ENCODE data around the gene MAPT.
"Not testable (repeated sequence)": the region's sequence is repeated elsewhere in the genome, so short reads cannot be mapped to it uniquely, and the experiment has no call there.

MAPT gene

GRCh38 chr17:46003907-46004748 lies 109.8 kb downstream of the MAPT start:
- no peaks in the 10 kb centered on the region for H3K4me1 ChIP-seq (ENCODE audit: low read length)
- H3K27ac ChIP-seq (ENCODE audit: low read length): no peak overlapping the region
- no peaks in the 10 kb centered on the region for H3K36me3 ChIP-seq (replicated peaks; ENCODE audit: insufficient read depth, low read length)
- no peaks in the 10 kb centered on the region for H3K9me2 ChIP-seq (replicated peaks; ENCODE audit: insufficient read depth, low read length)
- H3F3A ChIP-seq (ENCODE audit: insufficient read depth, low read length): no peaks in the 10 kb centered on the region
- no peak overlapping the region for H3K4me2 ChIP-seq (ENCODE audit: low read depth, low read length)
- no peaks in the 10 kb centered on the region for H3K27me3 ChIP-seq (replicated peaks; ENCODE audit: insufficient read depth, low read length)
- no peak for TF ChIP-seq EZH2phosphoT487 (IDR thresholded peaks at IDR 0.05; ENCODE audit: low read length)
- no peak for TF ChIP-seq CTCF (IDR thresholded peaks at IDR 0.05; ENCODE audit: low read length)
- TF ChIP-seq EZH2 (optimal IDR thresholded peaks at IDR 0.05; ENCODE audit: low read depth, low read length): no peak
- H3K9me3 ChIP-seq (replicated peaks; ENCODE audit: insufficient read depth, low read length): no peaks in the 10 kb centered on the region
- H3K79me2 ChIP-seq (ENCODE audit: low read length): no peaks in the 10 kb centered on the region
- H3K9ac ChIP-seq (ENCODE audit: low read length): no peak overlapping the region
- no peak for DNase-seq
- no peak overlapping the region for H3K4me3 ChIP-seq (ENCODE audit: low read length)
- H4K20me1 ChIP-seq (ENCODE audit: insufficient read depth, low read length): no peaks in the 10 kb centered on the region
- H2AFZ ChIP-seq (ENCODE audit: low read length): no peak overlapping the region

- not testable (repeated sequence) for H3K9me2 ChIP-seq (replicated peaks; ENCODE audit: insufficient read depth, low read length); H3F3A ChIP-seq (ENCODE audit: insufficient read depth, low read length); H3K9ac ChIP-seq (ENCODE audit: low read length); H3K9me3 ChIP-seq (replicated peaks; ENCODE audit: insufficient read depth, low read length); H3K4me3 ChIP-seq (ENCODE audit: low read length); H3K4me2 ChIP-seq (ENCODE audit: low read depth, low read length); H2AFZ ChIP-seq (ENCODE audit: low read length); H3K79me2 ChIP-seq (ENCODE audit: low read length); H3K27ac ChIP-seq (ENCODE audit: low read length); H3K4me1 ChIP-seq (ENCODE audit: low read length); DNase-seq; H3K27me3 ChIP-seq (replicated peaks; ENCODE audit: insufficient read depth, low read length); H4K20me1 ChIP-seq (ENCODE audit: insufficient read depth, low read length); H3K36me3 ChIP-seq (replicated peaks; ENCODE audit: insufficient read depth, low read length)
Observed at GRCh38 chr17:46006082-46006481, 111.7 kb downstream of the MAPT start.

GRCh38 chr17:46007461-46007965 lies 113.2 kb downstream of the MAPT start:
- H3K4me3 ChIP-seq (ENCODE audit: low read length): no peak overlapping the region
- TF ChIP-seq CTCF (IDR thresholded peaks at IDR 0.05; ENCODE audit: low read length) (no peak), EZH2phosphoT487 (IDR thresholded peaks at IDR 0.05; ENCODE audit: low read length) (no peak), EZH2 (optimal IDR thresholded peaks at IDR 0.05; ENCODE audit: low read depth, low read length) (no peak)

GRCh38 chr17:46008591-46008990 lies 114.2 kb downstream of the MAPT start:
- Histone ChIP-seq H3K79me2 (ENCODE audit: low read length) (no peaks in the 10 kb centered on the region), H3K4me3 (ENCODE audit: low read length) (no peak overlapping the region), H3K9me3 (replicated peaks; ENCODE audit: insufficient read depth, low read length) (no peaks in the 10 kb centered on the region), H3F3A (ENCODE audit: insufficient read depth, low read length) (no peaks in the 10 kb centered on the region), H3K4me1 (ENCODE audit: low read length) (no peaks in the 10 kb centered on the region), H3K27ac (ENCODE audit: low read length) (no peak overlapping the region), H4K20me1 (ENCODE audit: insufficient read depth, low read length) (no peaks in the 10 kb centered on the region), H2AFZ (ENCODE audit: low read length) (no peak overlapping the region), H3K36me3 (replicated peaks; ENCODE audit: insufficient read depth, low read length) (no peaks in the 10 kb centered on the region), H3K4me2 (ENCODE audit: low read depth, low read length) (no peak overlapping the region), H3K27me3 (replicated peaks; ENCODE audit: insufficient read depth, low read length) (no peaks in the 10 kb centered on the region), H3K9ac (ENCODE audit: low read length) (no peak overlapping the region), H3K9me2 (replicated peaks; ENCODE audit: insufficient read depth, low read length) (no peaks in the 10 kb centered on the region)
- DNase-seq: no peak
- TF ChIP-seq EZH2phosphoT487 (IDR thresholded peaks at IDR 0.05; ENCODE audit: low read length) (no peak), EZH2 (optimal IDR thresholded peaks at IDR 0.05; ENCODE audit: low read depth, low read length) (no peak), CTCF (IDR thresholded peaks at IDR 0.05; ENCODE audit: low read length) (no peak)

More at GRCh38 chr17:46007461-46007965, 113.2 kb downstream of the MAPT start:
- Histone ChIP-seq H3K9me3 (replicated peaks; ENCODE audit: insufficient read depth, low read length) (no peaks in the 10 kb centered on the region), H3F3A (ENCODE audit: insufficient read depth, low read length) (no peaks in the 10 kb centered on the region), H4K20me1 (ENCODE audit: insufficient read depth, low read length) (no peaks in the 10 kb centered on the region), H3K79me2 (ENCODE audit: low read length) (no peaks in the 10 kb centered on the region), H3K27ac (ENCODE audit: low read length) (no peak overlapping the region), H3K27me3 (replicated peaks; ENCODE audit: insufficient read depth, low read length) (no peaks in the 10 kb centered on the region), H3K9me2 (replicated peaks; ENCODE audit: insufficient read depth, low read length) (no peaks in the 10 kb centered on the region), H3K36me3 (replicated peaks; ENCODE audit: insufficient read depth, low read length) (no peaks in the 10 kb centered on the region), H2AFZ (ENCODE audit: low read length) (no peak overlapping the region), H3K4me1 (ENCODE audit: low read length) (no peaks in the 10 kb centered on the region), H3K9ac (ENCODE audit: low read length) (no peak overlapping the region), H3K4me2 (ENCODE audit: low read depth, low read length) (no peak overlapping the region)
- DNase-seq: no peak
